Panc1 (cell line): Measurements from ENCODE around the gene KIF26B.

Experiments used
- CTCF ChIP-seq: fragments of 450-650 bp; IDR thresholded peaks from 2 replicates; pipeline ENCODE4 v1.5.1; 2017; ENCODE audit warnings: mild to moderate bottlenecking
- POLR2AphosphoS5 ChIP-seq: IDR thresholded peaks from 2 replicates; pipeline ENCODE4 v1.6.1; 2012; ENCODE audit warnings: mild to moderate bottlenecking, low read depth, low read length, moderate library complexity
- REST ChIP-seq, 2 experiments: IDR thresholded peaks; 2 replicates each; pipeline ENCODE4 v1.6.1; 2011 to 2012; ENCODE audit warnings: low read depth in 2 of 2, control low read depth in 1 of 2, low read length in 1 of 2, mild to moderate bottlenecking in 1 of 2, moderate library complexity in 1 of 2; ENCODE audit not compliant: insufficient read depth in 1 of 2

GRCh38 chr1:245319094-245319493 is 164.3 kb downstream of the KIF26B start:
- TF ChIP-seq CTCF = no peak
- TF ChIP-seq POLR2AphosphoS5 = no peak
- no peak for TF ChIP-seq REST (IDR thresholded peaks at IDR 0.05; ENCODE audit: insufficient read depth in 1 of 2, low read depth in 2 of 2, low read length in 1 of 2)
